ENCODE measurements around the gene EDAR. TPM values are rescaled to one million over a fixed set of nuclear protein-coding genes. Genes with fewer than 3 reads are reported as not detected.

Gene EDAR
- total RNA-seq, 1 donor from 2014 or later, result 0.14 TPM

GRCh38 chr2:108905176-108905575 lies 83.8 kb downstream of the EDAR start:
- intact Hi-C loops (cut with DNase I), result no loop called here
- ATAC-seq, result peak; percentile 83

GRCh38 chr2:108904680-108905079 lies 84.3 kb downstream of the EDAR start:
- intact Hi-C loops (cut with DNase I), result no loop called here
- DNase-seq (ENCODE audit: missing footprints) (no peak), ATAC-seq (no peak)

More at GRCh38 chr2:108905176-108905575, 83.8 kb downstream of the EDAR start:
- DNase-seq (ENCODE audit: missing footprints), result no peak

GRCh38 chr2:108898315-108899082 lies 90.5 kb downstream of the EDAR start:
- intact Hi-C loops (cut with DNase I), result no loop called here
- DNase-seq (ENCODE audit: missing footprints), result no peak
- ATAC-seq, result no peak

- DNase-seq (ENCODE audit: missing footprints), result no peak
- intact Hi-C loops (cut with DNase I), result no loop called here
- ATAC-seq, result no peak
Measured at GRCh38 chr2:108896741-108897140, 92.3 kb downstream of the EDAR start.

- intact Hi-C loops (cut with DNase I), result no loop called here
- no peak for ATAC-seq
- DNase-seq (ENCODE audit: missing footprints), result no peak
Measured at GRCh38 chr2:108895188-108895587, 93.8 kb downstream of the EDAR start.

GRCh38 chr2:108894766-108895165 lies 94.3 kb downstream of the EDAR start:
- DNase-seq (ENCODE audit: missing footprints) (no peak), ATAC-seq (no peak)
- intact Hi-C loops (cut with DNase I), result no loop called here

- DNase-seq (ENCODE audit: missing footprints) (no peak), ATAC-seq (no peak)
- intact Hi-C loops (cut with DNase I), result no loop called here
Measured at GRCh38 chr2:108893277-108893676, 95.7 kb downstream of the EDAR start.

GRCh38 chr2:108889907-108890306 lies 99.1 kb downstream of the EDAR start:
- no peak for ATAC-seq

GRCh38 chr2:108884619-108885018 lies 104.4 kb downstream of the EDAR start:
- intact Hi-C loops (cut with DNase I), result no loop called here
- DNase-seq (ENCODE audit: missing footprints), result no peak
- no peak for ATAC-seq

More at GRCh38 chr2:108889907-108890306, 99.1 kb downstream of the EDAR start:
- no peak for DNase-seq (ENCODE audit: missing footprints)
- intact Hi-C loops (cut with DNase I), result no loop called here

- DNase-seq (ENCODE audit: missing footprints) (no peak), ATAC-seq (no peak)
- intact Hi-C loops (cut with DNase I), result no loop called here
Measured at GRCh38 chr2:108878276-108878675, 110.7 kb downstream of the EDAR start.

GRCh38 chr2:108877506-108877905 lies 111.5 kb downstream of the EDAR start:
- DNase-seq (ENCODE audit: missing footprints) (no peak), ATAC-seq (no peak)
- intact Hi-C loops (cut with DNase I), result no loop called here

GRCh38 chr2:108870069-108870644 lies 118.9 kb downstream of the EDAR start:
- ATAC-seq (no peak), DNase-seq (ENCODE audit: missing footprints) (no peak)
- intact Hi-C loops (cut with DNase I), result no loop called here

- ATAC-seq, result no peak
Measured at GRCh38 chr2:108869542-108869941, 119.5 kb downstream of the EDAR start.

GRCh38 chr2:108868911-108869310 lies 120.1 kb downstream of the EDAR start:
- ATAC-seq, result no peak
- DNase-seq (ENCODE audit: missing footprints), result no peak
- intact Hi-C loops (cut with DNase I), result no loop called here

More at GRCh38 chr2:108869542-108869941, 119.5 kb downstream of the EDAR start:
- intact Hi-C loops (cut with DNase I), result no loop called here
- DNase-seq (ENCODE audit: missing footprints), result no peak

GRCh38 chr2:108866041-108866440 lies 123.0 kb downstream of the EDAR start:
- intact Hi-C loops (cut with DNase I), result no loop called here
- ATAC-seq (no peak), DNase-seq (ENCODE audit: missing footprints) (no peak)

- DNase-seq (ENCODE audit: missing footprints), result no peak
- intact Hi-C loops (cut with DNase I), result no loop called here
- no peak for ATAC-seq
Measured at GRCh38 chr2:108858894-108859293, 130.1 kb downstream of the EDAR start.

GRCh38 chr2:108855194-108855593 lies 133.8 kb downstream of the EDAR start:
- intact Hi-C loops (cut with DNase I), result loop anchor here (2.0 kb wide), 1 partner anchor 134 kb away; the partner anchor contains the start of gene EDAR
- ATAC-seq (peak; percentile 34), DNase-seq (ENCODE audit: missing footprints) (no peak)

- intact Hi-C loops (cut with DNase I), result loop anchor here (2.0 kb wide), 1 partner anchor 134 kb away; the partner anchor contains the start of gene EDAR
Measured at GRCh38 chr2:108854484-108854883, 134.5 kb downstream of the EDAR start.

GRCh38 chr2:108853421-108853820 lies 135.6 kb downstream of the EDAR start:
- DNase-seq (ENCODE audit: missing footprints), result no peak
- intact Hi-C loops (cut with DNase I), result no loop called here
- ATAC-seq, result no peak

More at GRCh38 chr2:108854484-108854883, 134.5 kb downstream of the EDAR start:
- ATAC-seq (no peak), DNase-seq (ENCODE audit: missing footprints) (no peak)

GRCh38 chr2:108852375-108852774 lies 136.6 kb downstream of the EDAR start:
- intact Hi-C loops (cut with DNase I), result no loop called here
- ATAC-seq (no peak), DNase-seq (ENCODE audit: missing footprints) (no peak)

Data from Right ventricle myocardium inferior (tissue), 1 donor.